H9 (cell line): Measurements from ENCODE around the gene SLC25A29. TPM values are rescaled to one million over a fixed set of nuclear protein-coding genes. Genes with fewer than 3 reads are reported as not detected.
"Not testable (repeated sequence)": the region's sequence is repeated elsewhere in the genome, so short reads cannot be mapped to it uniquely, and the experiment has no call there.

Source experiments
- DNase-seq: peaks from one replicate; pipeline ENCODE4 v3.0.0-alpha.2; 2017
- H2AFZ ChIP-seq: one replicate; pipeline ENCODE4 v1.6.1; 2013; ENCODE audit warnings: mild to moderate bottlenecking, low read length, control low read depth, moderate library complexity
- H2AK5ac ChIP-seq: 2 replicates; pipeline ENCODE4 v1.6.1; 2013; ENCODE audit warnings: low read length, control low read depth, mixed read lengths; ENCODE audit not compliant: insufficient read length
- H2BK120ac ChIP-seq: one replicate; pipeline ENCODE4 v1.6.1; 2013; ENCODE audit warnings: low read depth, mild to moderate bottlenecking, low read length, control low read depth, inconsistent platforms; ENCODE audit not compliant: poor library complexity, severe bottlenecking
- H2BK12ac ChIP-seq: 2 replicates; pipeline ENCODE4 v1.6.1; 2013; ENCODE audit warnings: low read length, control low read depth, mixed read lengths, low read depth; ENCODE audit not compliant: insufficient read length
- H2BK15ac ChIP-seq: 2 replicates; pipeline ENCODE4 v1.6.1; 2013; ENCODE audit warnings: low read depth, low read length, control low read depth
- H2BK20ac ChIP-seq: one replicate; pipeline ENCODE4 v1.6.1; 2013; ENCODE audit warnings: low read depth, mild to moderate bottlenecking, low read length, control low read depth, inconsistent platforms; ENCODE audit not compliant: poor library complexity, severe bottlenecking
- H2BK5ac ChIP-seq: 2 replicates; pipeline ENCODE4 v1.6.1; 2013; ENCODE audit warnings: low read length, control low read depth, mixed read lengths; ENCODE audit not compliant: insufficient read length
- H3K14ac ChIP-seq: 2 replicates; pipeline ENCODE4 v1.6.1; 2013; ENCODE audit warnings: low read length, control low read depth; ENCODE audit not compliant: insufficient read depth
- H3K18ac ChIP-seq: 2 replicates; pipeline ENCODE4 v1.6.1; 2013; ENCODE audit warnings: low read depth, mild to moderate bottlenecking, mixed read lengths, low read length, control low read depth; ENCODE audit not compliant: insufficient read length
- H3K23ac ChIP-seq: 2 replicates; pipeline ENCODE4 v1.6.1; 2013; ENCODE audit warnings: low read length, control low read depth, mixed read lengths, low read depth; ENCODE audit not compliant: insufficient read length
- H3K23me2 ChIP-seq: 2 replicates; pipeline ENCODE4 v1.6.1; 2013; ENCODE audit warnings: low read depth, mild to moderate bottlenecking, mixed read lengths, low read length, control low read depth; ENCODE audit not compliant: insufficient read length, poor library complexity, severe bottlenecking
- H3K27ac ChIP-seq: 2 replicates; pipeline ENCODE4 v1.5.1; 2013; ENCODE audit warnings: low read length, control low read depth, mixed read lengths, low read depth; ENCODE audit not compliant: insufficient read length
- H3K27me3 ChIP-seq: 2 replicates; pipeline ENCODE4 v1.6.1; 2013; ENCODE audit warnings: low read length, control low read depth, inconsistent platforms; ENCODE audit not compliant: insufficient read depth
- H3K4ac ChIP-seq: 2 replicates; pipeline ENCODE4 v1.6.1; 2013; ENCODE audit warnings: low read depth, mild to moderate bottlenecking, control low read depth, inconsistent platforms, low read length, moderate library complexity
- H3K4me1 ChIP-seq: 2 replicates; pipeline ENCODE4 v1.6.1; 2013; ENCODE audit warnings: low read length, control low read depth, inconsistent platforms; ENCODE audit not compliant: insufficient read depth
- H3K4me2 ChIP-seq: 2 replicates; pipeline ENCODE4 v1.6.1; 2013; ENCODE audit warnings: low read length, control low read depth, mixed read lengths; ENCODE audit not compliant: insufficient read length, insufficient read depth
- H3K56ac ChIP-seq: 2 replicates; pipeline ENCODE4 v1.6.1; 2013; ENCODE audit warnings: low read depth, mild to moderate bottlenecking, mixed read lengths, low read length, control low read depth; ENCODE audit not compliant: insufficient read length
- H3K79me1 ChIP-seq: 2 replicates; pipeline ENCODE4 v1.6.1; 2013; ENCODE audit warnings: low read depth, mild to moderate bottlenecking, moderate library complexity, low read length, control low read depth, inconsistent platforms; ENCODE audit not compliant: insufficient read depth, poor library complexity, severe bottlenecking
- H3K79me2 ChIP-seq: 2 replicates; pipeline ENCODE4 v1.6.1; 2013; ENCODE audit warnings: low read length, control low read depth, inconsistent platforms; ENCODE audit not compliant: insufficient read depth
- H3K9ac ChIP-seq: 2 replicates; pipeline ENCODE4 v1.6.1; 2013; ENCODE audit warnings: low read length, control low read depth, mixed read lengths; ENCODE audit not compliant: insufficient read length; ENCODE audit errors: extremely low read depth
- H3K9me3 ChIP-seq: one replicate; pipeline ENCODE4 v1.6.1; 2013; ENCODE audit warnings: low read depth, low read length, inconsistent platforms; ENCODE audit not compliant: control insufficient read depth
- H3T11ph ChIP-seq: one replicate; pipeline ENCODE4 v1.6.1; 2013; ENCODE audit warnings: mild to moderate bottlenecking, low read length, control low read depth, inconsistent platforms
- H4K20me1 ChIP-seq: one replicate; pipeline ENCODE4 v1.6.1; 2013; ENCODE audit not compliant: control insufficient read depth, insufficient read length, insufficient read depth
- H4K5ac ChIP-seq: 2 replicates; pipeline ENCODE4 v1.6.1; 2013; ENCODE audit warnings: low read depth, mild to moderate bottlenecking, mixed read lengths, low read length, control low read depth; ENCODE audit not compliant: insufficient read length
- H4K8ac ChIP-seq: replicated peaks from 2 replicates; pipeline ENCODE4 v1.6.1; 2013; ENCODE audit warnings: low read length, control low read depth, mixed read lengths, low read depth; ENCODE audit not compliant: insufficient read length
- H4K91ac ChIP-seq: 2 replicates; pipeline ENCODE4 v1.6.1; 2013; ENCODE audit warnings: low read depth, mild to moderate bottlenecking, moderate library complexity, mixed read lengths, low read length, control low read depth; ENCODE audit not compliant: insufficient read length
- H3K27ac Mint-ChIP-seq, 3 experiments: 2 replicates in 2 of 3; 3 replicates in 1 of 3; pipeline ENCODE4 v1.8.0; 2020 to 2021; ENCODE audit warnings: mixed read lengths in 3 of 3, mild to moderate bottlenecking in 1 of 3, moderate library complexity in 1 of 3
- H3K27me3 Mint-ChIP-seq: 2 replicates; pipeline ENCODE4 v1.8.0; 2021; ENCODE audit warnings: low read depth, mild to moderate bottlenecking, moderate library complexity, mixed read lengths
- H3K36me3 Mint-ChIP-seq, 3 experiments: 2 replicates in 2 of 3; 3 replicates in 1 of 3; pipeline ENCODE4 v1.8.0; 2020 to 2021; ENCODE audit warnings: low read depth in 3 of 3, mixed read lengths in 3 of 3; ENCODE audit not compliant: insufficient read depth in 1 of 3
- H3K4me1 Mint-ChIP-seq, 2 experiments: 2 replicates each; pipeline ENCODE4 v1.8.0; 2020; ENCODE audit warnings: mixed read lengths in 2 of 2
- H3K4me3 Mint-ChIP-seq, 2 experiments: 2 replicates in 1 of 2; 3 replicates in 1 of 2; pipeline ENCODE4 v1.8.0; 2020 to 2021; ENCODE audit warnings: mild to moderate bottlenecking in 2 of 2, mixed read lengths in 2 of 2, moderate library complexity in 1 of 2
- H3K9me3 Mint-ChIP-seq, 2 experiments: 2 replicates in 1 of 2; 3 replicates in 1 of 2; pipeline ENCODE4 v1.8.0; 2020; ENCODE audit warnings: mild to moderate bottlenecking in 2 of 2, mixed read lengths in 2 of 2, moderate library complexity in 1 of 2
- WGBS: extraction: QIAGEN DNeasy Blood & Tissue Kit; methylation state at CpG from one replicate; pipeline ENCODE4 v1.1.7; 2013; ENCODE audit warnings: missing lambda C conversion rate, low lambda C conversion rate, mixed read lengths; ENCODE audit not compliant: insufficient read length; ENCODE audit errors: extremely low coverage; 5-methylcytosine and 5-hydroxymethylcytosine counted together
- total RNA-seq: library from RNA; stranded (reverse); gene quantifications from 2 replicates; pipeline ENCODE4 v1.2.1, GENCODE V29; 2021
- TF ChIP-seq, protein P1 (sequence below): fragments of 200-600 bp; sonication (generic); conservative IDR thresholded peaks from 3 replicates; pipeline ENCODE4 v1.8.0; 2021; ENCODE audit warnings: antibody characterized with exemption, mild to moderate bottlenecking

SLC25A29 gene
- total RNA-seq, 1 experiment from 2014 or later = 175 TPM

DNA sequence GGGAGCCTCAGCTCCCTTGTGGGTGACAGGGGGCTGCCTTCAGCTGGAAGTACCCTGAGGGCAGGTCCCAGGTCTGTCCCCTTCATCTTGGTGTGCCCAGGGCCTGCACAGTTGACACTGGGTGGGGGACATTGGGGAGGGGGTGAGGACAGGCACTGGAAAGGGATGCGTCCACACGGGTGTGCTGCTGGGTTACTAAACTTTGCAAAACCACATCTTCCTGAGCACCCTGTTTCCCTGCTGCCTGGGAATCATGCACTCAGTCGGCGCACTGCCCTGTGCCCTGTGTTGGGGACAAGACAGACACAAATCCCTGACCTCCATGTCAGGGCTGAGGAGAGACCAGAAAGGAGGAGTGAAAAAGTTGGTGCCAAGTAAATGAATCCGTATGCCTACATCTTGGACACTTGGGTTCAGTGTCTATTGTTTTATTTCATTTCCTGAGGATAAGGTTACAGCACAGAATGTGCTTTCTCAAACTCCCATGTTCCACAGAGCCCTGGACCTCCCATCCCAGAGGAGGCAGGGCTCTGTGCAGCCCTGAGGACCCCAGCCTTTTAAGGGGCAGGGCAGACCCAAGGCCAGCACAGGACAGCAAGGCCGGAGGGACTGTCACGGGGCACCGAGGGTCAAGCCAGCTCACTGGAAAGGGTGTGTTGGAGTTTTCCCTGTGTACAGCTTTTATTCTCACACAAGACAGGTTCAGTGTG, 2.9 kb upstream of the SLC25A29 start:
- H2BK20ac ChIP-seq = no peak overlapping the region
- H3K23ac ChIP-seq = no peak overlapping the region
- DNase-seq = no peak
- no CpG with 5 or more reads among the region's 8 CpGs for WGBS
- no peak overlapping the region for H4K5ac ChIP-seq
- no peak overlapping the region for H2BK15ac ChIP-seq
- H2BK12ac ChIP-seq = no peak overlapping the region
- TF ChIP-seq, protein P1, sequence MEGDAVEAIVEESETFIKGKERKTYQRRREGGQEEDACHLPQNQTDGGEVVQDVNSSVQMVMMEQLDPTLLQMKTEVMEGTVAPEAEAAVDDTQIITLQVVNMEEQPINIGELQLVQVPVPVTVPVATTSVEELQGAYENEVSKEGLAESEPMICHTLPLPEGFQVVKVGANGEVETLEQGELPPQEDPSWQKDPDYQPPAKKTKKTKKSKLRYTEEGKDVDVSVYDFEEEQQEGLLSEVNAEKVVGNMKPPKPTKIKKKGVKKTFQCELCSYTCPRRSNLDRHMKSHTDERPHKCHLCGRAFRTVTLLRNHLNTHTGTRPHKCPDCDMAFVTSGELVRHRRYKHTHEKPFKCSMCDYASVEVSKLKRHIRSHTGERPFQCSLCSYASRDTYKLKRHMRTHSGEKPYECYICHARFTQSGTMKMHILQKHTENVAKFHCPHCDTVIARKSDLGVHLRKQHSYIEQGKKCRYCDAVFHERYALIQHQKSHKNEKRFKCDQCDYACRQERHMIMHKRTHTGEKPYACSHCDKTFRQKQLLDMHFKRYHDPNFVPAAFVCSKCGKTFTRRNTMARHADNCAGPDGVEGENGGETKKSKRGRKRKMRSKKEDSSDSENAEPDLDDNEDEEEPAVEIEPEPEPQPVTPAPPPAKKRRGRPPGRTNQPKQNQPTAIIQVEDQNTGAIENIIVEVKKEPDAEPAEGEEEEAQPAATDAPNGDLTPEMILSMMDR = no peak
- H3K27me3 Mint-ChIP-seq = peaks cover 1% of the 10 kb centered on the region
- no peak overlapping the region for H4K8ac ChIP-seq
- no peak overlapping the region for H3K4ac ChIP-seq
- H3K79me2 ChIP-seq = peaks cover under 1% of the 10 kb centered on the region; the same call in 1 of the 2 replicates
- H3K36me3 Mint-ChIP-seq = no peaks in the 10 kb centered on the region; a peak in 2 of 7 replicates
- H3K4me1 ChIP-seq = no peaks in the 10 kb centered on the region; the same call in 1 of the 2 replicates
- H3K9me3 ChIP-seq = no peaks in the 10 kb centered on the region
- H2BK120ac ChIP-seq = no peak overlapping the region
- no peak overlapping the region for H2BK5ac ChIP-seq
- no peak overlapping the region for H3K4me2 ChIP-seq
- H3K27me3 ChIP-seq = no peaks in the 10 kb centered on the region; the same call in 1 of the 2 replicates
- no peak overlapping the region for H2AFZ ChIP-seq
- H3K23me2 ChIP-seq = peaks cover 16% of the 10 kb centered on the region
- H3K9me3 Mint-ChIP-seq = no peaks in the 10 kb centered on the region; a peak in 1 of 5 replicates
- no peak overlapping the region for H3K14ac ChIP-seq
- H3T11ph ChIP-seq = no peak overlapping the region
- H4K20me1 ChIP-seq = peaks cover 3% of the 10 kb centered on the region
- H3K4me3 Mint-ChIP-seq = 0 out of 5 replicates have a peak overlapping the region, but pooled peaks of 1 of the 2 experiments have one; percentile 32
- no peak overlapping the region for H3K56ac ChIP-seq
- H3K27ac ChIP-seq = no peak overlapping the region
- no peak overlapping the region for H3K18ac ChIP-seq
- peaks cover 1% of the 10 kb centered on the region for H3K79me1 ChIP-seq
- no peak overlapping the region for H3K9ac ChIP-seq
- H4K91ac ChIP-seq = no peak overlapping the region
- H2AK5ac ChIP-seq = no peak overlapping the region
- peak overlapping the region in 1 of 3 experiments; percentile 22; a peak in 1 of 7 replicates for H3K27ac Mint-ChIP-seq
- H3K4me1 Mint-ChIP-seq = peaks cover 47 to 58% of the 10 kb centered on the region in 2 experiments

DNA sequence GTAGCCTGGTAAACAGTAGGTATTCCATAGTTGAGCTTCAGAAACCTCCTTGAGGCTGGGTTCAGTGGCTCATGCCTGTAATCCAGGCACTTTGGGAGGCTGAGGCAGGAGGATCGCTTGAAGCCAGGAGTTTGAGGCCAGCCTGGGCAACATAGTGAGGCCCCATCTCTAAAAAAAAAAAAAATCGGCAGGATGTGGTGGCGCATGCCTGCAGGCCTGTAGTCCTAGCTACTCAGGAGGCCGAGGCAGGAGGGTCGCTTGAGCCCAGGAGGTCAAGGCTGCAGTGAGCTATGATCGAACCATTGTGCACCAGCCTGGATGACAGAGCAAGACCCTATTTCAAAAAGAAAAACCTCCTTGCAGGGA, 2.2 kb upstream of the SLC25A29 start:
- not testable (repeated sequence) for H2BK15ac ChIP-seq, H2AFZ ChIP-seq, H2BK120ac ChIP-seq, H4K8ac ChIP-seq, H3K18ac ChIP-seq, H2BK12ac ChIP-seq, H3K27ac ChIP-seq, H3K27me3 Mint-ChIP-seq, H3K4me2 ChIP-seq, H2BK5ac ChIP-seq, H2BK20ac ChIP-seq, H3K4ac ChIP-seq, H4K5ac ChIP-seq, H3K9me3 ChIP-seq, H3K14ac ChIP-seq, H4K20me1 ChIP-seq, H3K36me3 Mint-ChIP-seq, DNase-seq, H3K9ac ChIP-seq, H3K4me1 ChIP-seq, H3K56ac ChIP-seq, H3T11ph ChIP-seq, H4K91ac ChIP-seq, H3K79me1 ChIP-seq, H2AK5ac ChIP-seq, H3K27me3 ChIP-seq, H3K9me3 Mint-ChIP-seq, H3K23ac ChIP-seq, H3K79me2 ChIP-seq
- peaks cover 16% of the 10 kb centered on the region for H3K23me2 ChIP-seq
- Mint-ChIP-seq H3K4me3 (peak overlapping the region in 1 of 2 experiments; percentile 13; a peak in 1 of 5 replicates), H3K27ac (peak overlapping the region in 1 of 3 experiments; percentile 20; a peak in 1 of 7 replicates), H3K4me1 (peaks cover 50 to 63% of the 10 kb centered on the region in 2 experiments)
- WGBS = no CpG with 5 or more reads among the region's 6 CpGs
